NCI-H146 treated with DMSO at 0.1 percent for 48 hours (cell line): Measurements from ENCODE around the gene NCKAP5.

Experiments used
- DNase-seq: peaks from one replicate; lab custom pipeline; 2025; ENCODE audit not compliant: unreplicated experiment; lab: John Stamatoyannopoulos, UW

Gene NCKAP5

GRCh38 chr2:133061874-133062593, 506.2 kb downstream of the NCKAP5 start:
- DNase-seq: no peak

DNA sequence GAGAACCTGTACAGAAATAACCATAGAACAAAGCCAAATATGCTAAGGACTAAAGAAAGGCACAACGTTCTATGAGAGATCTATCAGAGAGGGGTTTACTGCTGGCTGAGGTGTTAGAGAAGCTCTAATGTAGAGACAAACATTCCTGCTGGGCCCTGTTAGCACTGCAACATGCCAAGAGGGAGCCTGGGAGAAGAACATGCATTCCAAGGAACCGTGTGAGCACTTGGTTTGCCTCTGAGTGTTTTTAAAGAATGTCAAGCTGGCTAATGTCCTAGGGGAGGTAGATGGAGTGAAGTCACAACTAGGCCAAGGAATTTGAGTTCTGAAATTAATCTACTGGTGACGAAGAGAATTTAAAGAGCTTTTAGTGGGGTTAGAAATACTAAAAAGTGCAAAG, 514.0 kb downstream of the NCKAP5 start:
- DNase-seq: no peak

- DNase-seq: no peak
These were observed 514.7 kb downstream of the NCKAP5 start for GRCh38 chr2:133053541-133053940.

- no peak for DNase-seq
These were observed 522.5 kb downstream of the NCKAP5 start for GRCh38 chr2:133045787-133046186.

DNA sequence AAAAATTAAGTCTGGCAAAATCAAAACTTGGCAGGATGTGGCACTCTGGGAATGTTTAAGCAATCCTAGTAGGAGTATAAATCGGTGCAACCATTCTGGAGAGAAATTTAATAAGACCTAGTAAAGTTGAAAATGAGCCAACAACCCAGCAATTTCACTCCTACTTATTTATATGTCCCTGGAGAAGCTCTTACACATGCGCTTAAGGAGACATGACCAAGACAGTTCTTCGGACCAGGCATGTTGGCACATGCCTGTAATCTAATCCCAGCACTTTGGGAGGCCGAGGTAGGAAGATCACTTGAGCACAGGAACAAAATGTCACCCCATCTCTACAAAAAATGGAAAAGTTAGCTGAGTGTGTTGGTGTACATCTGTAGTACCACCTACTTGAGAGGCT, 523.7 kb downstream of the NCKAP5 start:
- no peak for DNase-seq

DNA sequence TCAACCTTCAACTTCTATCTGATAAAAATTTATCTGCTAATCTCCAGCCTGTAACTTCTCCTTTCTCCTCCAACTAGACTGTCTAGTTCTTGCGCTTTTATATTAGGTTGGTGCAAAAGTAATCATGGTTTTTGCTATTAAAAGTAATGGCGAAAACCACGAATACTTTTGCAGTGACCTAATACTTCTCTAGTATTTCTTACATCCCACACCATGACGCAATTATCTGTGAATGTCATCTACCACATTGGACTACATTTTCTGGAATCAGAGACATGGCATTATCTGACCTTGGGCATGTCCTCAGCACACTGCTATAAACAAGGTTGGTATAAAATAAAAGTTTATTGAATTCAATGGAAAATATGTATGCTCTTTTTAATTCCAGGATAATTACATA, 528.1 kb downstream of the NCKAP5 start:
- no peak for DNase-seq

GRCh38 chr2:133039531-133039930, 528.7 kb downstream of the NCKAP5 start:
- no peak for DNase-seq

GRCh38 chr2:133026536-133027177, 541.6 kb downstream of the NCKAP5 start:
- DNase-seq: no peak

- no peak for DNase-seq
These were observed 543.3 kb downstream of the NCKAP5 start for GRCh38 chr2:133025004-133025403.

DNA sequence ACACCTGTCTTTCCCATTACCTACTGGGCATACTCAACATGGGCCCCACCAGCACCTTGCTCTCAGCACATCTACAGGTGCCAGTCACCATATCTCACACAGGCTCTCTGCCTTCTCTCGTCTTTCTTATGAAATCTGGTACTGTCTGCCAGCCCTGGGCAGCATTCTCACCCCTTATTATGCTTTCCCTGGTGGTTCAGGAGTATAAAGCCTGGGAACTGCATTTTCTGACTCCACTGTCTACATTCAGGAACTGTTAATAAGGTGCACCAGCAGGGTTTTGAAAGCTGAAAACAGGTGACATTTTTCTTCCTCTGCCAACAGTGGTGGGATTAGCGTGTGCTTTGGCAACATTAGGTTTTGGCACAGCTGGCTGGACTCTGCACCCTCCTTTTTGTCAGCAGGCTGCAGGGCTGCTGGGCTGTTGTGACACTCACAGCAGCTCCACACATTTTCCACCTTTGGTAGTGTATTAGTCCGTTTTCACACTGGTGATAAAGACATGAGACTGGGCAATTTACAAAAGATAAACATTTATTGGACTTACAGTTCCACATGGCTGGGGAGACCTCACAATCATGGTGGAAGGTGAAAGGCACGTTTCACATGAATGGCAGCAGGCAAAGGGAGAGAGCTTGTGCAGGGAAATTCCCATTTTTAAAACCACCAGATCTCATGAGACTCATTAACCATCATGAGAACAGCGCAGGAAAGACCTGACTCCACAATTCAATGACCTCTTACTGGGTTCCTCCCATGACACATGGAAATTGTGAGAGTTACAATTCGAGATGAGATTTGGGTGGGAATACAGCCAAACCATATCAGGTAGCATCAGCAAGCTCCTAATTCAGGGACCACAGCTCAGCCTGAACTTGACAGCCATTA, 555.2 kb downstream of the NCKAP5 start:
- DNase-seq: no peak

- no peak for DNase-seq
These were observed 563.6 kb downstream of the NCKAP5 start for GRCh38 chr2:133004623-133005022.

GRCh38 chr2:132999421-132999820, 568.8 kb downstream of the NCKAP5 start:
- DNase-seq: no peak

DNA sequence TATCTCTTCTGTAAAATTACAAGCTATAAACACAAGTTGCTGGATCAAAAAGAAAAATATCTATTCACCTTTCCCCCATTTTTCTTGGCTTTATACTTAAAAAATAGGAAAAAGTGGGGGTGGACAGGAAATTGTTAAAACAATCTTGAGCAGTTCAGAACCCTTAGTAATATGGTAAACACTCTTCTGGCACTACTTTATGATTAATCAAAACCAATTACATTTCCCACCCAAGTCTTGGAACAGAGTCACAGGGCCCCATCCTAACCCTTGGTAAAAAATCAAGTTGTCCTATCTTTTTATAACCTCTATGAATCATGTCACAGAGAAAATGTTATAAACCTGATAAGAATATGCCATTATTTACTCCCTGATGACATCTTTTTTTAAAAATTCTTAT, 570.0 kb downstream of the NCKAP5 start:
- DNase-seq: no peak

DNA sequence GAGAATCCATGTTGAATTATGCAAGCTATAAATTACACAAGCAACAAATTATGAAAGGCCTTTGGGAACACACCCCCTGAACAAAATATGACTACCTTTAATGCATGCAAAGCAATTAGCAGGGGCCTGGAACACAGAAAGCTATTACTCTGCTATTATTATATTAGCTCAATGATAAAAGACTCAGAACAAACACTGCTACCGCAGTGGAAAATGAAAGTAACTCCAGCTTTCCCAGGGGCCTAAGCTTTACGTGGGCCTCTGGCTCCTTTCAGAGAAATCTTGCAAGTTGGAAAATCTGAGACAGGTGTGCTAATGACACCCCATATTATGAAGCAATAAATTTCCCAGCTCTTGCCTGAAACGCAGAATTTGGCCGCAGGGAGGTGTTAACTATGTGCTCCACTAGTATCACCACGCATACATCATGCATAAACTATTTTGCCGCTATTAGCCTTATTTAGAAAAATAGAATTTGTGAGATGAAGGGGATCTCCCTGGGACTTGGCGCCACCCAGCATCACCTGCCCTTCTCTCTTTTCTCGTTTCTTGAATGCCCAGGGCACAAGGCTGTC, 576.7 kb downstream of the NCKAP5 start:
- no peak for DNase-seq

GRCh38 chr2:132984731-132985130, 583.5 kb downstream of the NCKAP5 start:
- no peak for DNase-seq

GRCh38 chr2:132980304-132980703, 588.0 kb downstream of the NCKAP5 start:
- no peak for DNase-seq

DNA sequence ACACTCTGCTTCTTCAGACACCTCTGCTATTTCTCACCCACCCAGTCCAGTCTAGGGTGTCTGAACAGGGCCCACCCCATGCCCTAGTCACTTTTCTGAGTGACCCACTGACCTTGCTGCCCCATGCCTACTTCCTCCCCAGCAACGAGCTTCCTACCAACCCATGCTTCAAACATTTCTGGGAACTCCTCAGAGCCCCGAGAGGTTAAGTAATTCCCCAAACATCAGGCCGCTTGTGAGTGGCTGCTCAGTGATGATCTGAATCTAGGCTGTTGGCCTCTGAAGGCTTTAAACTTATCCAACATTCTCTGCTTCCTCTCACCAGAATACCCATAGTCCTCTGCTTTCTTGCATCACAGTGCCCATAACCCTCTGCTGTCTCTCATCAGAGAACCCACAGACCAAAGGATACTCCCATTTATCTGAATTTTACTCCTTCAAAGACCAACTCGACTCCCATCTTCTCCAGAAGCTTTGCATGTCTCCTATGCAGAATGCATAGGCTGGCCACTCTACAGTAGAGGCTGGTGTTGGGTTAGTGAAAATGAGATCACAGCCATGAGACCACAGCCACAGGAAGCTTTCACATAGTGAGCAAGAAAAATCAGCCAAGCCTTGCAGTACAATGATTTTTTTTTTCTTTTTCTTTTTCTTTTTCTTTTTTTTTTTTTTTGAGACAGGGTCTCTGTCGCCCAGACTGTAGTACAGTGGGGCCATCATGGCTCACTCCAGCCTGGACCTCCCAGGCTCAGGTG, 588.7 kb downstream of the NCKAP5 start:
- DNase-seq: no peak

- DNase-seq: no peak
These were observed 589.4 kb downstream of the NCKAP5 start for GRCh38 chr2:132978840-132979239.

- DNase-seq: no peak
These were observed 590.3 kb downstream of the NCKAP5 start for GRCh38 chr2:132977812-132978529.
